HG02798 (cell line): ENCODE data around the gene CASP9.
"Not testable (repeated sequence)": the region's sequence is repeated elsewhere in the genome, so short reads cannot be mapped to it uniquely, and the experiment has no call there.

Source experiments
- ATAC-seq: cut with Tn5 transposase; IDR thresholded peaks from one replicate; pipeline ENCODE4 v1.9.1; 2021; ENCODE audit warnings: mild to moderate bottlenecking; ENCODE audit not compliant: unreplicated experiment, poor library complexity

The CASP9 gene

DNA sequence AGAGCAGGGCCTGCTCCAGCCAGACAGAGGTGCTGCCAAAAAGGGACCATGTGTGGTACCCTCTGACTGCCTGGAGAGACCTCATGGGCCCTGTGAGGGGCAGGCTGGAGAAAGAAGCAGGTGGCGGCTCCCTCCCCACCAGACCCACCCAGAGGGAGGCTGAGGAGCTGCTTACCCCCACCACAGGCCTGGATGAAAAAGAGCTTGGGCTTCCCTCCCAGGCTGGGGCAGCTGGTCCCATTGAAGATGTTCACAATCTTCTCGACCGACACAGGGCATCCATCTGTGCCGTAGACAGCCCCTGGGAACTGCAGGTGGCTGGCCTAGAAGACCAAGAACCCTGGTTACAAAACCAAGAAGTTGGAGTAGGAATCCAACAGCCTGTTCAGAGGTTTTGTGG is 19.6 kb downstream of the CASP9 start:
- ATAC-seq, result no peak

- no peak for ATAC-seq
These were observed 22.6 kb downstream of the CASP9 start for GRCh38 chr1:15501208-15502032.

DNA sequence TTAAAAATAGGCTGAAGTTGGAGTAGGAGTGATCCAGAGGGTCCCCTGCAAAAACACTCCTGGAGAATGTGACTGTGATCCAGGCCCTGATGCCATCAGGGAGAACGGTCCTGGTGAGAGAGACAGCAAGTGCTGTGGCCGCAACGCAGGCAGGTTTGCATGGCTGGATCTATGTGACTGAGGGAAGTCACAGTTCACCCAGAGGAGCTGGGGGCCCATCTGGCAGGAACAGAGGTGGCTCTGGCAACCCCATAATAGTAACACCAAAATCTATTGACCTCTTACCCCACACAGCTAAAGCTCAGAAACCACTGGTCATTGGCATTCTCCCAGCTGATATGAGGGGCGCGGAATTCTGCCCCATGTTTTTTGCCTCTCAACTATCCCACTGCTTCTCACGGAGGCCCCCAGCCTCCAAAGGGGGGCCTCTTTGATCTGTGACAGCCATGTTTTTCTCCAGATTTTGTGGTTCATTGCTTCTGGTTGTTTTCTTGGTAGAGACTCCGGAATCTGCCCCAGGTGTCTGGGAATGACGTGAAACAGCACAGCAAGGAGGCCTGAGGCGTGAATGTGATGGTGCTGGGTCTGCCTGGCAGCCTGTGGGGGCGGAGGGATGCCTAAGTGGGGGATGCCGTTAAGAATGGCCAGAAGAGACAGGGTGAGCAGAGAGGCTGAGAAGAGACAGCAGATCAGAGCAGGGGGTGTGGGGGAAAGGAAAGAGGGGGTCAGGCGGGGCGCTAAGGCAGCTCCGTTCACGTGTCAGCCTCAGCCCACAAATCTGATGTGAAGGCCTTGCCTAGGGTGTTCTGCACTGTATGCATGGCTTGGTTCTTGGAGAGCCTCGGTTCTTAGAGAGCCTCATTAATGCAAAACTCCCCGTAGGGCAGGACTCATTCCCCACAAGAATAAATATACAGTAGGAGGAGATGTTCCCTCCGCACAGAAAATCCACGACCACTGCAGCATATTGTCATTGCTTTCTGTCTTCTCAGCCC is 23.5 kb downstream of the CASP9 start:
- no peak for ATAC-seq

DNA sequence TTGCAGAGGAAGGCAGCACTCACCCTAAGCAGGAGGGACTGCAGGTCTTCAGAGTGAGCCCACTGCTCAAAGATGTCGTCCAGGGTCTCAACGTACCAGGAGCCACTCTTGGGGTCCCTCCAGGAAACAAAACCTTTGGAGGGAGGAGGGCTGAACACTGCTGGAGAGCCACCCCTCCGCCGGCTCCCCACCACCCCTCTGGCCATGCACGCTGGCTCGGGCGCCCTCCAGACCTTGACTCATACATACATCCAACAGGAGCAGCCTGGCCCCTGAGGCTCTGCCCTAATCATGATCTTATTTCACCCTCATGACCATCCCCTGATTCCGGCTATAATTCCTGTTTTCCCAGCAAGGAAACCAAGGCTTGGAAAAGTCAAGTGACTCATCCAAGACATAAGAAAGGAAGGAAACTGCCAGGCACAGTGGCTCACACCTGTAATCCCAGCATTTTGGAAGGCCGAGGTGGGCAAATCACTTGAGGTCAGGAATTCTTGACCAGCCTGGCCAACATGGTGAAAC is 30.1 kb downstream of the CASP9 start:
- no peak for ATAC-seq

DNA sequence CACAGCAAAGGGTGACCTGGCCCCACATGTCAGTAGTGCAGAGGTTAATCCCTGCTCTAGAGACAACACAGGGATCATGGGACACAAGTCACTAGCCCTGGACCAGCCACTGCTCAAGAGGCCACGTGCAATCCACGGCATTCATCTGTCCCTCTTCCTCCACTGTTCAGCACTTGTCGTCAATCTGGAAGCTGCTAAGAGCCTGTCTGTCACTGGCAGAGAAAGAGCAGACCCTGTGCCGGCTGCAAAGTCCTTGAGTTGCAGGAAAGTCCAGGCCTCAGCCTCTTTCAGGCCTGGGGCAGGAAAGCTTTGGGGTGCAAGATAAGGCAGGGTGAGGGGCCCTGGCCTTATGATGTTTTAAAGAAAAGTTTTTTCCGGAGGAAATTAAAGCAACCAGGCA is 31.4 kb downstream of the CASP9 start:
- ATAC-seq, result no peak

DNA sequence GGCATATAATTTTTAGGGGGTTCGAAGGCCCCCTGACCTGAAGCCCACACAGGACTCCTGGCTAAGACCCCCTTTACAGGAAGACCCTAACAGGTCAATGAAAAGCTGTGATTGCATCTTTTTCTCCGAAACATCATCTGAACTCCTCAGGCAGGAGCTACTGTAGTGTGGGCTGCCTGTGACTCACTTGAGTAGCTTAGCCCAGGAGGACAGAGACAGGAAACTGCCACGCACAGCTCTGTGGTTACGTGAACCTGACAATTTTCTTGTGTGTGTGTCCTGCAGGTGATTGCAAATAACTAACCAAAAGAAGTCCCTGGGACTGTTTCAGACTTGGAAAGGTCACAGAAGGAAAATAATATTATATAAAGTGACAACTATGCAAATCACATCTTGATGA is 33.0 kb downstream of the CASP9 start:
- not testable (repeated sequence) for ATAC-seq

GRCh38 chr1:15489052-15489736 is 34.8 kb downstream of the CASP9 start:
- no peak for ATAC-seq

DNA sequence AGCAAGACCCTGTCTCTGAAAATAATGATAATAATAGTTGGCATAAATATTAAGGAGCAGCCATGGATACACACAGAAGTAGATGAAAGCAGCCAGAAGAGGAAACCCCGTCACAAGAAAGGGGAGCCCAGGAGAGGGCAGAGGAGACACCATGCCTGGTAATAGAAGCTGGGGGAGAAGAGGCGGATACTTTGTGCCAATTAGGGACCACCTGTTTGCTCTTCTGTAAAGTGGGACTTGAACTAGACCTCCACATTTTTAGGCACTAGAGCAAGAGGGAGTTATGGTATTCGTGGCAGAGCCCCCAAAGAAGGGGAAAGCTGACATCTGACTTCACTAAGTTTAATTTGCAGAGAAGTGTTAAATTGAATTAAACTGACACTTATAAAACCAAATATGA is 35.6 kb downstream of the CASP9 start:
- ATAC-seq, result no peak

- ATAC-seq, result not testable (repeated sequence)
These were observed 37.0 kb downstream of the CASP9 start for GRCh38 chr1:15486844-15487610.

DNA sequence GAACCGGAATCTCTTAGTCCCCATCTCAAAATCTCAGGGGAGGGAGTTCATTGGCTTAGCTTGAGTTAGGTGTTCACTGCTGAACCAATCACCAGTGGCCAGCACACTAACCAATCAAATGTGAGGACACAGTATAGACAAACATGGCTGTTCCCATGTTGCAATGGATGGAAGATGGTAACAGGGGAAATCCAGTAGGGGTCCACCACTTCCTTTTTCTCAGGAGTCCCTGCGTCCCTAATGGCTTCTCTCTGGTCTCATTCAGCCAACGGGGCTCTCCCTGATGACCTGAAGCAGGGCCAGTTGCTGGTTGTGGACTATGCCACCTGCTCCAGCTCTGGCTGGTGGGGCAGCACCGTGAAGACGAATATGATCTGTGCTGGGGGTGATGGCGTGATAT is 38.4 kb downstream of the CASP9 start:
- ATAC-seq, result no peak

GRCh38 chr1:15484443-15484842 is 39.6 kb downstream of the CASP9 start:
- ATAC-seq, result not testable (repeated sequence)

GRCh38 chr1:15483971-15484370 is 40.0 kb downstream of the CASP9 start:
- ATAC-seq, result no peak

- ATAC-seq, result not testable (repeated sequence)
These were observed 41.0 kb downstream of the CASP9 start for GRCh38 chr1:15482983-15483543.

- not testable (repeated sequence) for ATAC-seq
These were observed 41.6 kb downstream of the CASP9 start for GRCh38 chr1:15482455-15482854.

DNA sequence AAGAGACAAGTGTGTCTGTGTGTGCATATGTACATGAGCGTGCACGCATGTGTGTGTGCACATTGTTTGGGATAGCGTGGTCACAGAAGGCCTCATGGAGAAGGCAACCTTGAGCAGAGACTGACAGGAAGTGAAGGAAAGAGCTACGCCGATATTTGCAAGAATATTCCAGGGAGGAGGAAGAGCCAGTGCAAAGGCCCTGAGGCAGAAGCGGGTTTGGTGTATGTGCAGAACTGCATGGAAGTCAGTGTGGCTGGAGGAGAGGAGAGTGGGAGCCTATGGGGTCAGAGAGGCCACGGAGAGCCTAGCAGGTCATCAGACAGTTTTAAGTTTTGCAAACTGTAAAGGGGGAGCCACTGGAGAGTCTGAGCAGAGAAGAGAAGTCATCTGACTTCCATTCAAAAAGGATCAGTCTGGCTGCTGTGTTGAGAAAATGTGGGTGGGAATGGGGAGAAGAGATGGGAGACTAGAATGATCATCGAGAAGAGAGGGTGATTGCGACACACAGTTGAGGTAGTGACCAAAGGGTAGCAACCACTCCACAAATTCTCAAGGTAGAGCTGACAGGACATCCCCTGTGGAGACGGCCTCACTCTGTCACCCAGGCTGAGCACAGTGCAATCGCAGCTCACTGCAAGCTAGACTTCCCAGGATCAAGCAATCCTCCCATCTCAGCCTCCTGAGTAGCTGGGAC is 44.2 kb downstream of the CASP9 start:
- ATAC-seq, result no peak

GRCh38 chr1:15477646-15478212 is 46.3 kb downstream of the CASP9 start:
- ATAC-seq, result no peak

GRCh38 chr1:15476927-15477326 is 47.1 kb downstream of the CASP9 start:
- no peak for ATAC-seq

DNA sequence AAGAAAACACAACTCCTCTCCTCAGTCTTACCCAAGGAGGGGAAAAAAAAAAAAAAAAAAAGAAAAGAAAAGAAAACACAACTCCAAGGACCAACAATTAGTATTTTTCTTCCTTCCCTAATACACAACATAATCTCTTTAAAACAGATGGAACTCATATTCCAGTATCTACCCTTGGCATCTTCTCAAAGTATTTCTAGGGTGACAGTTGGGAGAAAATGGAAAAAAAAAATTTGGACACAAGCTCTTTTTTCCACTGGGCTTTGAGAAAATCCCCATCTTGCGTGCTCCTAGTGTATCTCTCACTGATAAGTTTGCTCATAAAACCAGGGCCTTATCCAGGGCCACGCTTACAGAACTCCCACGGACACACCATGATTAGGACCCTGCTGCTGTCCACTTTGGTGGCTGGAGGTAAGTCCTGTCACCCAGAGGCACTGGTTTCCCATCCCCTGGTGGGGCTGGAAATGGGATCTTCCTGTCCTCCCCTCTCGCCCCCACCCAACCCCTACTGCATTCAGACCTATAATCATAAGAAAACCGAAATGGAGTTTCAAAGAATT is 48.2 kb downstream of the CASP9 start, which contains the start of gene CELA2B:
Gene CELA2B, plus strand, starts transcription at position 353 of the 563 bp plus-strand sequence. Its CDS starts 22 bp downstream, at position 375.
- ATAC-seq, result no peak
